ENCODE results near the gene UVSSA.
"Not testable (repeated sequence)": the region's sequence is repeated elsewhere in the genome, so short reads cannot be mapped to it uniquely, and the experiment has no call there.

The UVSSA gene

GRCh38 chr4:1393866-1394265, 46.9 kb downstream of the UVSSA start:
- Histone ChIP-seq H4K20me1 (ENCODE audit: insufficient read depth) (no peaks in the 10 kb centered on the region), H3K4me2 (no peak overlapping the region), H3K9ac (no peak overlapping the region), H2AFZ (ENCODE audit: low read depth) (no peak overlapping the region), H3K4me3 (IDR thresholded peaks at IDR 0.05; ENCODE audit: insufficient read depth, low read depth, low read length) (no peak overlapping the region), H3K36me3 (ENCODE audit: insufficient read depth) (no peaks in the 10 kb centered on the region), H3K79me2 (ENCODE audit: insufficient read depth, low read depth) (no peaks in the 10 kb centered on the region), H3K4me1 (ENCODE audit: low read depth, poor library complexity, severe bottlenecking) (no peaks in the 10 kb centered on the region), H3K27me3 (ENCODE audit: insufficient read depth, low read depth) (no peaks in the 10 kb centered on the region), H3K27ac (no peak overlapping the region)
- TF ChIP-seq CTCF (conservative IDR thresholded peaks at IDR 0.05; ENCODE audit: low read depth, low read length) = no peak

- H3K27me3 ChIP-seq (ENCODE audit: insufficient read depth, low read depth); H3K36me3 ChIP-seq (ENCODE audit: insufficient read depth); H3K4me1 ChIP-seq (ENCODE audit: low read depth, poor library complexity, severe bottlenecking); H4K20me1 ChIP-seq (ENCODE audit: insufficient read depth); H2AFZ ChIP-seq (ENCODE audit: low read depth); H3K9ac ChIP-seq; H3K4me2 ChIP-seq; H3K79me2 ChIP-seq (ENCODE audit: insufficient read depth, low read depth); H3K4me3 ChIP-seq (IDR thresholded peaks at IDR 0.05; ENCODE audit: insufficient read depth, low read depth, low read length); H3K27ac ChIP-seq: not testable (repeated sequence)
Observed at GRCh38 chr4:1394554-1395388, 47.8 kb downstream of the UVSSA start.

GRCh38 chr4:1395389-1395820, 48.4 kb downstream of the UVSSA start:
- not testable (repeated sequence) for H3K4me1 ChIP-seq (ENCODE audit: low read depth, poor library complexity, severe bottlenecking); H4K20me1 ChIP-seq (ENCODE audit: insufficient read depth); H3K27me3 ChIP-seq (ENCODE audit: insufficient read depth, low read depth); H3K4me3 ChIP-seq (IDR thresholded peaks at IDR 0.05; ENCODE audit: insufficient read depth, low read depth, low read length); H3K36me3 ChIP-seq (ENCODE audit: insufficient read depth); H3K79me2 ChIP-seq (ENCODE audit: insufficient read depth, low read depth); H3K27ac ChIP-seq; H3K4me2 ChIP-seq; H2AFZ ChIP-seq (ENCODE audit: low read depth); H3K9ac ChIP-seq

GRCh38 chr4:1395941-1396805, 49.2 kb downstream of the UVSSA start:
- H4K20me1 ChIP-seq (ENCODE audit: insufficient read depth) = no peaks in the 10 kb centered on the region
- H2AFZ ChIP-seq (ENCODE audit: low read depth) = no peak overlapping the region
- H3K36me3 ChIP-seq (ENCODE audit: insufficient read depth) = no peaks in the 10 kb centered on the region
- H3K79me2 ChIP-seq (ENCODE audit: insufficient read depth, low read depth) = no peaks in the 10 kb centered on the region
- H3K4me2 ChIP-seq = no peak overlapping the region
- no peaks in the 10 kb centered on the region for H3K4me1 ChIP-seq (ENCODE audit: low read depth, poor library complexity, severe bottlenecking)
- H3K27me3 ChIP-seq (ENCODE audit: insufficient read depth, low read depth) = no peaks in the 10 kb centered on the region; the same call in 1 of the 2 replicates
- no peak overlapping the region for H3K27ac ChIP-seq
- no peak for TF ChIP-seq CTCF (conservative IDR thresholded peaks at IDR 0.05; ENCODE audit: low read depth, low read length)
- no peak overlapping the region for H3K4me3 ChIP-seq (IDR thresholded peaks at IDR 0.05; ENCODE audit: insufficient read depth, low read depth, low read length)
- no peak overlapping the region for H3K9ac ChIP-seq

GRCh38 chr4:1396806-1397455, 49.9 kb downstream of the UVSSA start:
- H3K4me1 ChIP-seq (ENCODE audit: low read depth, poor library complexity, severe bottlenecking) = no peaks in the 10 kb centered on the region
- no peak overlapping the region for H2AFZ ChIP-seq (ENCODE audit: low read depth)
- H3K79me2 ChIP-seq (ENCODE audit: insufficient read depth, low read depth) = no peaks in the 10 kb centered on the region
- no peaks in the 10 kb centered on the region for H4K20me1 ChIP-seq (ENCODE audit: insufficient read depth)
- H3K27me3 ChIP-seq (ENCODE audit: insufficient read depth, low read depth) = no peaks in the 10 kb centered on the region; the same call in 1 of the 2 replicates
- no peak overlapping the region for H3K4me2 ChIP-seq
- TF ChIP-seq CTCF (conservative IDR thresholded peaks at IDR 0.05; ENCODE audit: low read depth, low read length) = no peak
- no peak overlapping the region for H3K27ac ChIP-seq
- H3K4me3 ChIP-seq (IDR thresholded peaks at IDR 0.05; ENCODE audit: insufficient read depth, low read depth, low read length) = no peak overlapping the region
- no peak overlapping the region for H3K9ac ChIP-seq
- no peaks in the 10 kb centered on the region for H3K36me3 ChIP-seq (ENCODE audit: insufficient read depth)

Data from KMS-11 (cell line).